IMR-90 (cell line): Measurements from ENCODE around the gene BATF. TPM values are rescaled to one million over a fixed set of nuclear protein-coding genes. Genes with fewer than 3 reads are reported as not detected.

ENCODE experiments used
- ATAC-seq: fragments of 200-7000 bp; cut with Tn5 transposase; 2 replicates; pipeline ENCODE4 v1.9.1; 2020; ENCODE audit warnings: low read depth, mild to moderate bottlenecking, moderate library complexity
- BruUV-seq: library from RNA; stranded (reverse); fragments of 400-500 nt; replicated peaks from 2 replicates; lab custom pipeline; 2021; lab: Mats Ljungman, UMichigan
- CTCF ChIA-PET: fragments of 300-600 bp; formaldehyde crosslinking; extraction: SDS; loops from one replicate; lab custom pipeline; 2021; ENCODE audit warnings: antibody characterized with exemption; lab: Yijun Ruan, JAX
- POLR2A ChIA-PET: fragments of 300-600 bp; sonication (Branson Sonifier 250); formaldehyde crosslinking; loops from one replicate; lab custom pipeline; 2022; ENCODE audit warnings: antibody characterized with exemption; ENCODE audit not compliant: unreplicated experiment; lab: Charles Lee
- DNase-seq: peaks from one replicate; pipeline ENCODE4 v3.0.0; 2013
- H2AFZ ChIP-seq: replicated peaks from 2 replicates; pipeline ENCODE3; 2013; ENCODE audit warnings: low read length, mild to moderate bottlenecking; ENCODE audit not compliant: poor library complexity
- H2AK5ac ChIP-seq: 2 replicates; pipeline ENCODE4 v1.6.1; 2013; ENCODE audit warnings: low read depth, low read length, inconsistent platforms
- H2AK9ac ChIP-seq: replicated peaks from 2 replicates; pipeline ENCODE3; 2013; ENCODE audit warnings: mild to moderate bottlenecking, low read depth, low read length, moderate library complexity; ENCODE audit not compliant: poor library complexity
- H2BK120ac ChIP-seq: 2 replicates; pipeline ENCODE4 v1.6.1; 2013; ENCODE audit warnings: low read depth, low read length, inconsistent platforms
- H2BK15ac ChIP-seq: 3 replicates; pipeline ENCODE4 v1.6.1; 2013; ENCODE audit warnings: low read depth, low read length, inconsistent platforms
- H2BK20ac ChIP-seq: 2 replicates; pipeline ENCODE4 v1.6.1; 2013; ENCODE audit warnings: low read depth, mild to moderate bottlenecking, inconsistent platforms, low read length, moderate library complexity
- H2BK5ac ChIP-seq: 2 replicates; pipeline ENCODE4 v1.6.1; 2013; ENCODE audit warnings: mild to moderate bottlenecking, low read depth, low read length, inconsistent platforms; ENCODE audit not compliant: poor library complexity, severe bottlenecking
- H3K14ac ChIP-seq: replicated peaks from 2 replicates; pipeline ENCODE4 v1.6.1; 2013; ENCODE audit warnings: low read depth, low read length, inconsistent platforms
- H3K18ac ChIP-seq: 2 replicates; pipeline ENCODE4 v1.6.1; 2013; ENCODE audit warnings: low read depth, low read length, control low read depth
- H3K23ac ChIP-seq: 2 replicates; pipeline ENCODE4 v1.6.1; 2013; ENCODE audit warnings: low read depth, low read length, inconsistent platforms
- H3K27ac ChIP-seq: 2 replicates; pipeline ENCODE4 v1.5.1; 2013; ENCODE audit warnings: mild to moderate bottlenecking, control low read depth, low read length; ENCODE audit not compliant: insufficient read depth
- H3K27me3 ChIP-seq: 2 replicates; pipeline ENCODE4 v1.6.1; 2013; ENCODE audit warnings: low read length; ENCODE audit not compliant: control insufficient read depth, insufficient read depth
- H3K36me3 ChIP-seq: 2 replicates; pipeline ENCODE4 v1.6.1; 2013; ENCODE audit warnings: low read length, mixed read lengths; ENCODE audit not compliant: control insufficient read depth, insufficient read depth
- H3K4ac ChIP-seq: 2 replicates; pipeline ENCODE4 v1.6.1; 2013; ENCODE audit warnings: low read depth, low read length, inconsistent platforms
- H3K4me1 ChIP-seq: 2 replicates; pipeline ENCODE4 v1.6.1; 2013; ENCODE audit warnings: low read length, mixed read lengths; ENCODE audit not compliant: control insufficient read depth, insufficient read depth
- H3K4me2 ChIP-seq: 2 replicates; pipeline ENCODE4 v1.6.1; 2013; ENCODE audit warnings: low read depth, mild to moderate bottlenecking, control low read depth, low read length, moderate library complexity
- H3K4me3 ChIP-seq: 2 replicates; pipeline ENCODE4 v1.5.1; 2013; ENCODE audit warnings: low read depth, mild to moderate bottlenecking, control low read depth, low read length, moderate library complexity; ENCODE audit not compliant: insufficient read depth
- H3K56ac ChIP-seq: 2 replicates; pipeline ENCODE4 v1.6.1; 2013; ENCODE audit warnings: low read length, inconsistent platforms; ENCODE audit not compliant: insufficient read depth; ENCODE audit errors: extremely low read depth
- H3K79me1 ChIP-seq, 2 experiments: 2 replicates each; pipeline ENCODE4 v1.6.1; 2013; ENCODE audit warnings: low read length in 2 of 2, inconsistent platforms in 1 of 2, low read depth in 1 of 2
- H3K9ac ChIP-seq: 2 replicates; pipeline ENCODE4 v1.6.1; 2013; ENCODE audit warnings: low read depth, low read length, control low read depth
- H3K9me1 ChIP-seq: 2 replicates; pipeline ENCODE4 v1.6.1; 2013; ENCODE audit warnings: low read length, inconsistent platforms; ENCODE audit not compliant: insufficient read depth
- H3K9me3 ChIP-seq: 2 replicates; pipeline ENCODE4 v1.6.1; 2013; ENCODE audit warnings: low read length; ENCODE audit not compliant: control insufficient read depth, insufficient read depth
- H4K20me1 ChIP-seq: 2 replicates; pipeline ENCODE4 v1.6.1; 2013; ENCODE audit warnings: low read length, inconsistent platforms; ENCODE audit not compliant: insufficient read depth
- H4K5ac ChIP-seq: 2 replicates; pipeline ENCODE4 v1.6.1; 2013; ENCODE audit warnings: mild to moderate bottlenecking, low read depth, low read length, control low read depth
- H4K8ac ChIP-seq, 2 experiments: 2 replicates each; pipeline ENCODE4 v1.6.1; 2013; ENCODE audit warnings: low read depth in 2 of 2, low read length in 2 of 2, control low read depth in 1 of 2, inconsistent platforms in 1 of 2
- H4K91ac ChIP-seq: 2 replicates; pipeline ENCODE4 v1.6.1; 2013; ENCODE audit warnings: low read depth, low read length, inconsistent platforms; ENCODE audit not compliant: insufficient read depth
- BHLHE40 ChIP-seq: fragments of 150-350 bp; IDR thresholded peaks from 2 replicates; pipeline ENCODE4 v1.6.1; 2016; ENCODE audit warnings: mild to moderate bottlenecking, low read depth, low read length
- CHD1 ChIP-seq: IDR thresholded peaks from 2 replicates; pipeline ENCODE4 v1.6.1; 2012; ENCODE audit warnings: low read depth, low read length, improper control_type of control experiment
- CTCF ChIP-seq: conservative IDR thresholded peaks from 2 replicates; pipeline ENCODE4 v1.5.1; 2012; ENCODE audit warnings: mild to moderate bottlenecking, low read depth, low read length, improper control_type of control experiment
- ELK1 ChIP-seq: fragments of 150-350 bp; IDR thresholded peaks from 2 replicates; pipeline ENCODE4 v1.6.1; 2016; ENCODE audit warnings: low read depth, mild to moderate bottlenecking, low read length, moderate library complexity, borderline replicate concordance
- FOS ChIP-seq: fragments of 150-350 bp; IDR thresholded peaks from 2 replicates; pipeline ENCODE4 v1.6.1; 2016; ENCODE audit warnings: low read depth, low read length
- MAFK ChIP-seq: IDR thresholded peaks from 2 replicates; pipeline ENCODE4 v1.6.1; 2012; ENCODE audit warnings: low read depth, low read length, improper control_type of control experiment
- MAZ ChIP-seq: IDR thresholded peaks from 2 replicates; pipeline ENCODE4 v1.6.1; 2012; ENCODE audit warnings: low read depth, mild to moderate bottlenecking, low read length, improper control_type of control experiment, moderate library complexity, borderline replicate concordance
- MXI1 ChIP-seq: IDR thresholded peaks from 2 replicates; pipeline ENCODE4 v1.6.1; 2012; ENCODE audit warnings: low read depth, mild to moderate bottlenecking, low read length, moderate library complexity, borderline replicate concordance
- NFE2L2 ChIP-seq: fragments of 150-350 bp; IDR thresholded peaks from 2 replicates; pipeline ENCODE4 v1.6.1; 2016; ENCODE audit warnings: low read depth, mild to moderate bottlenecking, low read length
- POLR2A ChIP-seq: IDR thresholded peaks from 2 replicates; pipeline ENCODE4 v1.6.1; 2012; ENCODE audit warnings: mild to moderate bottlenecking, low read depth, low read length
- RAD21 ChIP-seq: IDR thresholded peaks from 2 replicates; pipeline ENCODE4 v1.6.1; 2012; ENCODE audit warnings: low read length, improper control_type of control experiment
- RCOR1 ChIP-seq: IDR thresholded peaks from 2 replicates; pipeline ENCODE4 v1.6.1; 2012; ENCODE audit warnings: mild to moderate bottlenecking, low read length, improper control_type of control experiment; ENCODE audit not compliant: insufficient replicate concordance
- RFX5 ChIP-seq: IDR thresholded peaks from 2 replicates; pipeline ENCODE4 v1.8.0; 2012; ENCODE audit warnings: low read depth, mild to moderate bottlenecking, low read length, moderate library complexity
- SMC3 ChIP-seq: fragments of 150-350 bp; IDR thresholded peaks from 2 replicates; pipeline ENCODE4 v1.6.1; 2016; ENCODE audit warnings: low read depth, mild to moderate bottlenecking, antibody characterized with exemption, low read length, moderate library complexity
- USF2 ChIP-seq: fragments of 150-350 bp; IDR thresholded peaks from 2 replicates; pipeline ENCODE4 v1.6.1; 2017; ENCODE audit warnings: mild to moderate bottlenecking, antibody characterized with exemption, low read length, low read depth
- WGBS, 2 experiments: methylation state at CpG; one replicate each; pipeline versions ENCODE4 v1.1.5 to v1.1.7; 2013; ENCODE audit warnings: missing lambda C conversion rate in 2 of 2; ENCODE audit not compliant: insufficient read length in 1 of 2; ENCODE audit errors: extremely low coverage in 2 of 2; 5-methylcytosine and 5-hydroxymethylcytosine counted together
- dilution Hi-C: fragments of 300-500 bp; cut with HindIII; formaldehyde crosslinking; loops from one replicate; pipeline ENCODE4 v1.14.3; 2018; ENCODE audit warnings: low sequenced_read_pairs; ENCODE audit not compliant: unreplicated experiment
- in situ Hi-C: fragments of 300-500 bp; cut with MboI; formaldehyde crosslinking; loops from 3 replicates; pipeline ENCODE4 v1.14.3; 2019; ENCODE audit warnings: low sequenced_read_pairs, inconsistent platforms, mixed read lengths
- intact Hi-C: fragments of 100-400 bp; cut with micrococcal nuclease; formaldehyde crosslinking; loops from 2 replicates; pipeline ENCODE4 v1.10.0; 2022
- polyA plus RNA-seq, 3 experiments: library from polyadenylated mRNA; depleted of rRNA; stranded (reverse); fragments of >200 nt; gene quantifications; 2 replicates each; pipeline ENCODE4 v1.2.3, GENCODE V29; 2012; ENCODE audit warnings: low replicate concordance in 1 of 3
- total RNA-seq: library from RNA; depleted of rRNA; stranded (reverse); fragments of >200 nt; gene quantifications from 2 replicates; pipeline ENCODE4 v1.2.3, GENCODE V29; 2012

Gene BATF
- total and polyA plus RNA-seq, 2 of the 4 experiments (the other 2 are of a cell fraction) = not detected

GRCh38 chr14:75545907-75546306 is 23.6 kb downstream of the BATF start:
- H2BK15ac ChIP-seq = no peak overlapping the region
- no TSS peak for BruUV-seq
- H3K4me2 ChIP-seq = no peak overlapping the region
- no peak overlapping the region for H4K8ac ChIP-seq
- DNase-seq (no peak), ATAC-seq (no peak)
- H3K79me1 ChIP-seq = no peaks in the 10 kb centered on the region
- intact Hi-C loops = no loop called here
- ChIA-PET CTCF (no interaction called here), POLR2A (no interaction called here)
- H4K20me1 ChIP-seq = no peaks in the 10 kb centered on the region
- no peaks in the 10 kb centered on the region for H3K9me3 ChIP-seq
- H3K14ac ChIP-seq = no peak overlapping the region
- no peak for TF ChIP-seq RFX5
- no peak for TF ChIP-seq POLR2A
- TF ChIP-seq MAZ = no peak
- no peak for TF ChIP-seq NFE2L2
- TF ChIP-seq CTCF = no peak
- TF ChIP-seq FOS = no peak
- no peak for TF ChIP-seq RCOR1
- no peak for TF ChIP-seq USF2
- TF ChIP-seq CHD1 = no peak
- TF ChIP-seq MAFK = no peak
- TF ChIP-seq ELK1 = no peak
- TF ChIP-seq SMC3 = no peak
- no peak for TF ChIP-seq MXI1
- TF ChIP-seq BHLHE40 = no peak
- no peak for TF ChIP-seq RAD21
- H3K56ac ChIP-seq = no peak overlapping the region
- H2AK5ac ChIP-seq = no peak overlapping the region
- H3K23ac ChIP-seq = no peak overlapping the region
- no peak overlapping the region for H2BK20ac ChIP-seq
- no peak overlapping the region for H4K91ac ChIP-seq
- no peaks in the 10 kb centered on the region for H3K9me1 ChIP-seq
- H3K18ac ChIP-seq = no peak overlapping the region
- peaks cover 2% of the 10 kb centered on the region for H3K4me1 ChIP-seq
- dilution Hi-C loops = no loop called here
- H3K4me3 ChIP-seq = no peak overlapping the region
- no peak overlapping the region for H3K27ac ChIP-seq
- peaks cover 18% of the 10 kb centered on the region for H3K27me3 ChIP-seq
- WGBS, 2 experiments = 65% methylated on average over 4 of the region's 13 CpGs; no CpG with 5 or more reads in 1 of the 2 experiments
- in situ Hi-C loops = no loop called here
- H3K9ac ChIP-seq = no peak overlapping the region
- no peak overlapping the region for H2BK120ac ChIP-seq
- H3K36me3 ChIP-seq = no peaks in the 10 kb centered on the region
- H2BK5ac ChIP-seq = no peak overlapping the region
- no peak overlapping the region for H3K4ac ChIP-seq
- no peak overlapping the region for H2AFZ ChIP-seq
- H4K5ac ChIP-seq = no peak overlapping the region
- no peak overlapping the region for H2AK9ac ChIP-seq
